ENCODE data around the gene SYNM.

GRCh38 chr15:99135194-99135593, 30.3 kb downstream of the SYNM start:
- no peak for TF ChIP-seq CTCF (conservative IDR thresholded peaks at IDR 0.05)
- TF ChIP-seq ZFX (IDR thresholded peaks at IDR 0.05), result no peak
